Mesenchymal stem cell (in vitro differentiated cells and primary cell): ENCODE results near the gene ATP7B.

Experiments used
- DNase-seq: peaks from one replicate; pipeline ENCODE4 v3.0.0-alpha.2; 2013
- H2AFZ ChIP-seq: one replicate; pipeline ENCODE4 v1.6.1; 2013; ENCODE audit warnings: low read depth, mild to moderate bottlenecking, control low read depth, inconsistent platforms, low read length, moderate library complexity
- H2AK5ac ChIP-seq: 2 replicates; pipeline ENCODE4 v1.6.1; 2013; ENCODE audit warnings: low read length, moderate library complexity, mild to moderate bottlenecking, inconsistent platforms; ENCODE audit not compliant: severe bottlenecking
- H2BK120ac ChIP-seq: one replicate; pipeline ENCODE4 v1.6.1; 2013; ENCODE audit warnings: low read depth, mild to moderate bottlenecking, inconsistent platforms, low read length, moderate library complexity
- H2BK12ac ChIP-seq, 2 experiments: one replicate each; pipeline ENCODE4 v1.6.1; 2013; ENCODE audit warnings: inconsistent platforms in 2 of 2, low read length in 2 of 2, mild to moderate bottlenecking in 2 of 2, moderate library complexity in 2 of 2, control low read depth in 1 of 2
- H2BK15ac ChIP-seq: one replicate; pipeline ENCODE4 v1.6.1; 2013; ENCODE audit warnings: mild to moderate bottlenecking, low read depth, inconsistent platforms; ENCODE audit not compliant: poor library complexity, severe bottlenecking
- H2BK5ac ChIP-seq: 2 replicates; pipeline ENCODE4 v1.6.1; 2013; ENCODE audit warnings: low read depth, mild to moderate bottlenecking, low read length, control low read depth, inconsistent platforms; ENCODE audit not compliant: poor library complexity, severe bottlenecking
- H3K14ac ChIP-seq, 2 experiments: one replicate each; pipeline ENCODE4 v1.6.1; 2013; ENCODE audit warnings: inconsistent platforms in 2 of 2, low read length in 2 of 2, control low read depth in 1 of 2, mild to moderate bottlenecking in 1 of 2, moderate library complexity in 1 of 2
- H3K18ac ChIP-seq, 2 experiments: one replicate each; pipeline ENCODE4 v1.6.1; 2013; ENCODE audit warnings: inconsistent platforms in 2 of 2, low read length in 2 of 2, control low read depth in 1 of 2, low read depth in 1 of 2, mild to moderate bottlenecking in 1 of 2
- H3K23ac ChIP-seq, 2 experiments: one replicate each; pipeline ENCODE4 v1.6.1; 2013; ENCODE audit warnings: inconsistent platforms in 2 of 2, low read length in 2 of 2, mild to moderate bottlenecking in 2 of 2, moderate library complexity in 2 of 2, control low read depth in 1 of 2
- H3K27ac ChIP-seq: 2 replicates; pipeline ENCODE4 v1.5.1; 2013; ENCODE audit warnings: mild to moderate bottlenecking, moderate library complexity, low read length, control low read depth, inconsistent platforms; ENCODE audit not compliant: poor library complexity, severe bottlenecking
- H3K27me3 ChIP-seq, 2 experiments: 2 replicates each; pipeline versions ENCODE4 v1.6.1 to v1.7.0; 2013; ENCODE audit warnings: low read length in 2 of 2, mild to moderate bottlenecking in 2 of 2, moderate library complexity in 2 of 2, control low read depth in 1 of 2, inconsistent platforms in 1 of 2; ENCODE audit not compliant: control insufficient read depth in 1 of 2, insufficient read depth in 1 of 2
- H3K36me3 ChIP-seq, 2 experiments: 2 replicates each; pipeline versions ENCODE4 v1.6.1 to v1.7.0; 2013; ENCODE audit warnings: low read length in 2 of 2, control low read depth in 1 of 2, inconsistent platforms in 1 of 2, low read depth in 1 of 2, mild to moderate bottlenecking in 1 of 2; ENCODE audit not compliant: insufficient read depth in 2 of 2, control insufficient read depth in 1 of 2
- H3K4ac ChIP-seq, 2 experiments: one replicate each; pipeline ENCODE4 v1.6.1; 2013; ENCODE audit warnings: inconsistent platforms in 2 of 2, low read length in 2 of 2, mild to moderate bottlenecking in 2 of 2, moderate library complexity in 2 of 2, control low read depth in 1 of 2, low read depth in 1 of 2
- H3K4me1 ChIP-seq: 2 replicates; pipeline ENCODE4 v1.6.1; 2013; ENCODE audit warnings: low read depth, low read length, control low read depth; ENCODE audit not compliant: control insufficient read depth, insufficient read depth
- H3K4me2 ChIP-seq: 2 replicates; pipeline ENCODE4 v1.6.1; 2013; ENCODE audit warnings: low read length, mild to moderate bottlenecking, inconsistent platforms; ENCODE audit not compliant: poor library complexity, severe bottlenecking
- H3K4me3 ChIP-seq, 2 experiments: 2 replicates each; pipeline versions ENCODE4 v1.5.1 to v1.7.0; 2013; ENCODE audit warnings: low read length in 2 of 2, mild to moderate bottlenecking in 2 of 2, control low read depth in 1 of 2, low read depth in 1 of 2; ENCODE audit not compliant: insufficient read depth in 1 of 2
- H3K79me1 ChIP-seq: replicated peaks from 2 replicates; pipeline ENCODE4 v1.6.1; 2013; ENCODE audit warnings: mild to moderate bottlenecking, control low read depth, low read length, inconsistent platforms; ENCODE audit not compliant: poor library complexity, severe bottlenecking
- H3K9ac ChIP-seq: 2 replicates; pipeline ENCODE4 v1.7.0; 2013; ENCODE audit warnings: mild to moderate bottlenecking, low read length, moderate library complexity
- H3K9me3 ChIP-seq: 2 replicates; pipeline ENCODE4 v1.7.0; 2013; ENCODE audit warnings: mild to moderate bottlenecking, low read length; ENCODE audit not compliant: control insufficient read depth
- H4K8ac ChIP-seq: one replicate; pipeline ENCODE4 v1.6.1; 2013; ENCODE audit warnings: inconsistent platforms, mild to moderate bottlenecking, low read length, moderate library complexity
- H4K91ac ChIP-seq: one replicate; pipeline ENCODE4 v1.6.1; 2013; ENCODE audit warnings: mild to moderate bottlenecking, low read length, inconsistent platforms
- WGBS: methylation state at CpG from one replicate; pipeline ENCODE4 v1.1.7; 2013; ENCODE audit warnings: mixed read lengths; 5-methylcytosine and 5-hydroxymethylcytosine counted together

The ATP7B gene

GRCh38 chr13:51925865-51926527, 85.3 kb downstream of the ATP7B start:
- Histone ChIP-seq H4K91ac (no peak overlapping the region), H3K79me1 (no peaks in the 10 kb centered on the region), H2BK120ac (no peak overlapping the region), H2AK5ac (no peak overlapping the region), H3K27ac (no peak overlapping the region), H3K36me3 (no peaks in the 10 kb centered on the region), H3K4me1 (peaks cover 1% of the 10 kb centered on the region), H3K4ac (no peak overlapping the region), H2BK5ac (no peak overlapping the region), H3K27me3 (peaks cover 10 to 13% of the 10 kb centered on the region in 2 experiments), H2BK12ac (no peak overlapping the region), H3K18ac (no peak overlapping the region), H4K8ac (no peak overlapping the region), H3K23ac (no peak overlapping the region), H3K4me3 (no peak overlapping the region), H3K9me3 (no peaks in the 10 kb centered on the region), H3K9ac (no peak overlapping the region), H3K14ac (peak overlapping the region in 1 of 2 experiments; percentile 13), H3K4me2 (no peak overlapping the region), H2AFZ (no peak overlapping the region), H2BK15ac (no peak overlapping the region)
- DNase-seq = no peak
- 78% methylated on average over 5 of the region's 5 CpGs for whole genome bisulfite sequencing

- no peak for DNase-seq
- 90% methylated on average over 7 of the region's 9 CpGs for WGBS
Observed at GRCh38 chr13:51924756-51925544, 86.3 kb downstream of the ATP7B start.

GRCh38 chr13:51923983-51924539, 87.2 kb downstream of the ATP7B start:
- Histone ChIP-seq H3K27ac (no peak overlapping the region), H3K27me3 (peaks cover 10 to 17% of the 10 kb centered on the region in 2 experiments), H2BK120ac (no peak overlapping the region), H3K36me3 (no peaks in the 10 kb centered on the region), H2AFZ (no peak overlapping the region), H3K4me2 (no peak overlapping the region), H4K8ac (no peak overlapping the region), H3K79me1 (no peaks in the 10 kb centered on the region), H3K18ac (no peak overlapping the region), H2BK15ac (no peak overlapping the region), H2AK5ac (no peak overlapping the region), H3K9me3 (no peaks in the 10 kb centered on the region), H4K91ac (no peak overlapping the region), H3K4me1 (peaks cover 1% of the 10 kb centered on the region), H2BK5ac (no peak overlapping the region), H2BK12ac (no peak overlapping the region), H3K23ac (no peak overlapping the region), H3K14ac (no peak overlapping the region), H3K4ac (no peak overlapping the region), H3K4me3 (no peak overlapping the region), H3K9ac (no peak overlapping the region)
- 72% methylated on average over 3 of the region's 3 CpGs for WGBS
- DNase-seq = peak; percentile 8

More at GRCh38 chr13:51924756-51925544, 86.3 kb downstream of the ATP7B start:
- Histone ChIP-seq H2BK5ac (no peak overlapping the region), H2BK15ac (no peak overlapping the region), H2BK12ac (no peak overlapping the region), H3K27me3 (peaks cover 10 to 14% of the 10 kb centered on the region in 2 experiments), H3K36me3 (no peaks in the 10 kb centered on the region), H3K23ac (no peak overlapping the region), H3K18ac (no peak overlapping the region), H2AFZ (no peak overlapping the region), H4K8ac (no peak overlapping the region), H3K79me1 (no peaks in the 10 kb centered on the region), H3K4me1 (peaks cover 1% of the 10 kb centered on the region), H3K27ac (no peak overlapping the region), H3K9ac (no peak overlapping the region), H3K4ac (no peak overlapping the region), H3K9me3 (no peaks in the 10 kb centered on the region), H2AK5ac (no peak overlapping the region), H2BK120ac (no peak overlapping the region), H3K14ac (no peak overlapping the region), H4K91ac (no peak overlapping the region), H3K4me2 (no peak overlapping the region), H3K4me3 (no peak overlapping the region)

GRCh38 chr13:51922771-51923480, 88.3 kb downstream of the ATP7B start:
- Histone ChIP-seq H3K4ac (no peak overlapping the region), H3K27ac (no peak overlapping the region), H3K9ac (no peak overlapping the region), H3K4me2 (no peak overlapping the region), H2BK12ac (no peak overlapping the region), H2BK120ac (no peak overlapping the region), H4K91ac (no peak overlapping the region), H3K27me3 (peaks cover 10 to 17% of the 10 kb centered on the region in 2 experiments), H3K4me3 (no peak overlapping the region), H2AK5ac (no peak overlapping the region), H2BK15ac (no peak overlapping the region), H2BK5ac (no peak overlapping the region), H3K23ac (no peak overlapping the region), H3K79me1 (no peaks in the 10 kb centered on the region), H3K18ac (no peak overlapping the region), H3K36me3 (no peaks in the 10 kb centered on the region), H3K4me1 (peaks cover 1% of the 10 kb centered on the region), H3K14ac (no peak overlapping the region), H4K8ac (no peak overlapping the region), H2AFZ (no peak overlapping the region), H3K9me3 (no peaks in the 10 kb centered on the region)
- 87% methylated on average over 10 of the region's 10 CpGs for WGBS
- DNase-seq = no peak
